GM18870 (cell line): ENCODE results near the gene POU2F1.

Experiments used
- ATAC-seq: cut with Tn5 transposase; IDR thresholded peaks from one replicate; pipeline ENCODE4 v1.9.1; 2021; ENCODE audit warnings: moderate library complexity; ENCODE audit not compliant: unreplicated experiment

Gene POU2F1

DNA sequence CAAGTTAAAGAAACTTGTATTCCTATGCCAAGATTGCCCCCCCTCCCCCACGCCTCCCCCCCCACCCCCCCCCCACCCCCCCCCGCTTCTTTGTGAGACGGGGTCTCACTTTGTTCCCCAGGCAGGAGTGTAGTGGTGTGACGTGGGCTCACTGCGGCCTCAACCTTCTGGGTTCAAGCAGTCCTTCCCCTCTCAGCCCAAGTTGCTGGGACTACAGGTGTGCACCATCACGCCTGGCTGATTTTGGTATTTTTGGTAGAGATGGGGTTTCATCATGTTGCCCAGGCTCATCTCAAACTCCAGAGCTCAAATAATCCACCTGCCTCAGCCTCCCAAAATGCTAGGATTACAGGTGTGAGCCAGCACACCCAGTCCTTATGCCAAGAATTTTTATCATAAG is 136.6 kb downstream of the POU2F1 start:
- ATAC-seq = no peak

DNA sequence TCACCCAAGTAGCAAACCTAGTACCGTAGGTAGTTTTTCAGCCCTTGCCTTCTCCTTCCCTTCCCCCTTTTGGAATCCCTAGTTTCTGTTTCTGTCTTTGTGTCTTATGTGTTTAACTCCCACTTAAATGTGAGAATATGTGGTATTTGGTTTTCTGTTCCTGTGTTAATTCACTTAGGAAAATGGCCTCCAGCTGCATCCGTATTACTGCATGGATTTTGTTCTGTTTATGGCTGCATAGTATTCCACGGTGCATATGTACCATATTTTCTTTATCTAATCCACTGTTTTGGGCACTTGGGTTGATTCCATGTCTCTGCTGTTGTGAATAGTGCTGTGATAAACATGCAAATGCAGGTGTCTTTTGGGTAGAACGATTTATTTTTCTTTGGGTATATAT is 138.6 kb downstream of the POU2F1 start:
- ATAC-seq = no peak

DNA sequence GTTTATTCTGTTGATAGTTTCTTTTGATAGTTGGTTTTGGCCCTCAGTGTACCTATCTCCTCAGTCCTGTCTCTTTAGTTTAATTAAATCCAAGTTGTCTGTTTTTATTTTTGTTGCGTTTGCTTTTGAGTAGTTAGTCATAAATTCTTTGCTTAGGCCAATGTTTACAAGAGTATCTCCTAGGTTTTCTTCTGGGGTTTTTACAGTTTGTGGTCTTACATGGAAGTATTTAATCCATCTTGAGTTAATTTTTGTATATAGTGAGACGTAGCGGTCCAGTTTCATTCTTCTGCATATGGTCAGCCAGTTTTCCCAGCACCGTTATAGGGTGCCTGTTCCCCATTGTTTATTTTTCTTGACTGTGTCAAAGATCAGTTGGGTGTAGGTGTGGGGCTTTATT is 139.4 kb downstream of the POU2F1 start:
- ATAC-seq = no peak

DNA sequence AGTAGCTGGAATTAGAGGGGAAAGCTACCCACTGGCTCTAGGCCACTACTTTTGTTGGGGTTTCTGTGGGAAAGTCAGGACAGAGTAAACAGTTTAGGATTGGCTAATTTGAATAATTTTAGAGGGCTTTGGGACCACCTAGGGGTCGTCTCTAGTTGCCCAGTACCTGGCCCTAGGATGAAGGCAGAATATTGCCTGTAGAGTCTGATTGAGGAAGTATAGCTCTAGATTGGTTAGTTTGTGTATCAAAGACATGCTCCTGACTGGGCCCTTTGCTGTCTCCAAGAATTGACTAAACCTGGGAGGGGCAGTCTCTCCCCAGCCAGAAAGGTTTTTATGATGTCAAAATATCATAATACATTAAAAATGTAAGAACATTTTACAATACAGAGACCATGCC is 142.0 kb downstream of the POU2F1 start:
- ATAC-seq = no peak

DNA sequence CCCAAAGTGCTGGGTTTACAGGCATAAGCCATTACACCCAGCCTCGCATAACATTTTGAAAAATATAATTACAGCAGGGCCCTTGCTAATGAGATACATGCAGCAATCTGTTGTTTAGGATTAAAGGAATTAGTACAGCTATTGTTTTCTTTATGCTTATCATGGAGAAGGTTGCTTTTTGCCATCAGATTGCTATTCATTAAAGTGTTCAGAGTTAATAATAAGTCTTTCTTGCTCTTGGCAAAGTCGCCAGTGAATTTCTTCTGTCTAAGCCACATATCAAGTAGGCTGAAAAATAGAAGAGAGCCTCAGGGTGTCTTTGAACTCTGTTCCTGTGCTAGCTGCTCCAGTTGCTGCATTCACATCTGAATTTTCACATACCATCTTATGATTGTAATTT is 144.1 kb downstream of the POU2F1 start:
- no peak for ATAC-seq

DNA sequence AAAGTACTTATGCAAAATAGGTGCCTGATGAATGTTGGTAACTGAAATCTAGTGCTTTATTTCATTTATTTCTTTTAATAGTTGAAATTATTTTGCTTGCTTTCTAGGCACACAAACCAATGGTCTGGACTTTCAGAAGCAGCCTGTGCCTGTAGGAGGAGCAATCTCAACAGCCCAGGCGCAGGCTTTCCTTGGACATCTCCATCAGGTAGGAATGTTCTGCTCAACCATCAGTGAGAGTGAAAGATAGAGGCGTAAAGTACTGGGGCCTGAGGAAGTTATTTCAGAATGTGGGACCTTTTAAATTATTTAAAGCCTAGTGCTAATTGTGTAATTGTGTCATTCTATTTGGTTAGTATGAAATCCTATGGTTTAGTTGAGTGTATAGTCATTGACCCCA is 144.7 kb downstream of the POU2F1 start:
- no peak for ATAC-seq

DNA sequence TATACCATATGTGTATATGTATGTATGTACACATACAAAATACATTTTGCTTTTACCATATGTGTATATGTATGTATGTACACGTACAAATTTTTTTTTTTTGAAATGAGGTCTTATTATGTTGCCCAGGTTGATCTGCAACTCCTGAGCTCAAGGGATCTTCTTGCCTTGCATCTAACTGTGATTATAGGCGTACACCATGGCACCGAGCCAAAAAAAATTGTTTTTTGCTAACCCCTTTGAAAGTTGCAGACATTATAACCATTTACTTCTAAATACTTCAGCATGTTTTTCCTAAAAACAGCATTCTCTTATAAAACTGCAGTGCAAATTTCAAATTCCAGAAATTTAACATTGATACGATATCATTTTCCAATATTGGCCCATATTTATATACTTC is 147.0 kb downstream of the POU2F1 start:
- ATAC-seq = no peak

DNA sequence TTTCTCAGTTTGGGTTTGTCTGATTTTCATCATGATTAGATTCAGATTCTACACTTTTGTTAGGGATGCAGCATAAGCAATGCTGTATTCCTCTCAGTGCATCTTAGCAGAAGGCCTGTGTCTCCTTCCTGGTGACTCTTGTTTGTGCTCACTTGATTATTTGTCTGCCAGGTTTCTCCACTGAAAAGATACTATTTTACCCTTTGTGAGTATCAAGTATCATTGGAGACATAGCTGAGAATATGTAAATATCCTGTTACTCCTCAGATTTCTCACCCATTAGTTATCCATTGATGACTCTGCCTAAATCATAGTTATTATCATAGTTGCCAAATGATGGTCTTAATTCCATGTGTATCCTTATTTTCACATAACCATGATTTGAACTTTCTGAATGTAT is 148.5 kb downstream of the POU2F1 start:
- no peak for ATAC-seq

DNA sequence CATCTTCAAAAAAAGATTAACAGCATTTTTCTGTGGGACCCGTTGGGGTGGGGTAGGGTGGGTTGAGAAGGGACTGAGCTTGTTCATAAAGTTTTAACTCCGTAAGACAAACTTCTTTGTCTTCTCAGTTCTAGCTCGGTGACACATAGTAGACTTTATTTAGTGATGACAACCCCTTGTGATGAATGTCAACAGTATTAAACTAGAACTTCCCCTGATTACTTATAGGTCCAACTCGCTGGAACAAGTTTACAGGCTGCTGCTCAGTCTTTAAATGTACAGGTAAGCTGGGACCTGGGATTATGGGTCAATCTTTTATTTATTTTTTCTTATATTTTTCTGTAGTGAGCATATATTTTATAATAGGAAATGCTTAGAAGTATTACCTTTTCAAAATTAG is 149.2 kb downstream of the POU2F1 start:
- no peak for ATAC-seq

DNA sequence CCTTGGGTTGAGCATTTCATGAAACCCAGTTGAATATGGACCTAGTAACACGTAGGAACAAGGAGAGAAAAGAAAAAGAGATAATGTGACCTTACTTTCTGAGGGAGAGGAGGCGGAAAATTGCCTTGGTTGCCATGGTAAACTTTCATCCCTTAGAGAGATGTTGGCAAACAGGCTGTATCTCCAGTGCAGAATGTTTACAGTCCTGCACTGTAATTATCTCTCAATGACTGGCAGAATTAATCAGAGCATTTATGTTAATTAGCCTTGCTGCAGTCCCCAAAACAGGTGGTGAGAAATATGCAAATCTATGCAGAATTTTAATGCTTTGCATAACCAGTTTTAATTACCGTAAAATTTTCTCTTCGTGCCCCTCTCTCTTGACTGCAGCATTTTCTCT is 150.3 kb downstream of the POU2F1 start:
- no peak for ATAC-seq

DNA sequence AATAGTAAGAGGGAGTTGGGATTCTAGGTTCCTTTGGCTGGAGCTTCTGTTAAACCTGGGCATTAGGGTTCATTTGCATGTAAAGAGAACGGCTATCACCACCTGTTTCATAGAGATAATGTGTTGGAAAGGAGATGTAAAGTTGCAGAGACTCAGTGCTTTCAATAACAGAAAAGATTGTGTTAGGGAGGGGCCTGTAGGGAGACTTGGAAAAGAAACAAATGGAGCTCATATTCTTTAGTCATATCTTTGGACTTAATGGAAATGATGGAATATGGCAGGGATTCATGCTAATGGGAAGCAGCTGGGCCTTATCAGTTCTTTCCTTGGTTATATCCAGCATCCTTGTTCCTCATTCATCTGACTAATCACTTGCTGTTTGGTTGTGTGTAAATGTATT is 152.7 kb downstream of the POU2F1 start:
- ATAC-seq = no peak

DNA sequence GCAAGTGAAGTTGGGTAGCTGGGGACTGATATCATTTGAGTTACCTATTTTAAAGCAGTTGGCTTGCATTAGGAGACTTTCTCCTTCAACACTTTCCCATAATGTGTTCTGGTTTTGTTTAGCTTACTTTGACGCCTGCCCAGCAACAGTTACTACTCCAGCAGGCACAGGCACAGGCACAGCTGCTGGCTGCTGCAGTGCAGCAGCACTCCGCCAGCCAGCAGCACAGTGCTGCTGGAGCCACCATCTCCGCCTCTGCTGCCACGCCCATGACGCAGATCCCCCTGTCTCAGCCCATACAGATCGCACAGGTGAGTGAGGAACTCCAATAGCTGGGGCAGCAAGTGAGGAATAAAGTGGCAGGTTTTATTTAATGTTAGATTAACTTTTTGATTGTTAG is 153.3 kb downstream of the POU2F1 start:
- no peak for ATAC-seq

DNA sequence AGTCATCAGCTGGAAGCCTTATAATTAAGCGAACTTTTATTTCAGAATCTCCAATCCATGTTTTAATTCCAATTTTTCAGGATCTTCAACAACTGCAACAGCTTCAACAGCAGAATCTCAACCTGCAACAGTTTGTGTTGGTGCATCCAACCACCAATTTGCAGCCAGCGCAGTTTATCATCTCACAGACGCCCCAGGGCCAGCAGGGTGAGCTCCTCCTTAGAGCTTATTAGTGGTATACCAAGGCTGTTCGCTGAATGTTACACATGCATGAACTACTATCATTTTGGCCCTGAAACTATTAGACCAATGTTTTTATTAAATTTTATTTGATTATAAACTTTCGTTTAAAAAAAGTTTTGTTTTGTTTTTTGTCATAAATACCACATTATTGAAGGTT is 155.3 kb downstream of the POU2F1 start:
- no peak for ATAC-seq

DNA sequence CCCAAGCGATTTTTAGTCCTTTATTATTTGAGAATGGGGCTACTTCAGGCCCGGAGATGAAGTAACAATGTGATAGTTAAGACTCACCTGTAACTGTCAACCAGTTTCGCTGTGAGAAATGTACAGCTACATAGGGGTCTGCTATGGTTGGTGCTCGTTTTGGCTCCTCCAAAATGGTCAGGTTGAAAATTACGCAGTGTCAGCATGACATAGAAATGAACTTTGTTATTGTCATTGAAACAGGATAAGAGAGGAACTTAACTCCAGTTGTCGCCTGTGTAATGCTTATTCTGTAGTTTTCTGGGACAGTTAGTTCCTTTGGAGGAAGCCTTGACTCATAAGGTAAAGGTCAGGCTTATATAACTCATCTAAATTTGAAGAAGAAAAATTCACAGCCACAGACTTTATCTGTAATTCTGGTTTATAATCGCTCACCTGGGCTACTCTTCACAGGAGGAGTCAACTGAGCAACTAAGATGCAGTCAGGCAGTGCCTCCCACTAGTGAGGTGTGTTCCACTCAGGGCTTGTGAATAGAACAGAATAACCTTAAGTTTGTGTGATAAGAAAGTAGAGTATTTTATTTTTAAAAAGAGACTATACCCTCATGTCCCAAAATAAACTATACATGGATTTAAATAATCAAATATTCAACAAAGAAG is 166.7 kb downstream of the POU2F1 start:
- ATAC-seq = no peak

DNA sequence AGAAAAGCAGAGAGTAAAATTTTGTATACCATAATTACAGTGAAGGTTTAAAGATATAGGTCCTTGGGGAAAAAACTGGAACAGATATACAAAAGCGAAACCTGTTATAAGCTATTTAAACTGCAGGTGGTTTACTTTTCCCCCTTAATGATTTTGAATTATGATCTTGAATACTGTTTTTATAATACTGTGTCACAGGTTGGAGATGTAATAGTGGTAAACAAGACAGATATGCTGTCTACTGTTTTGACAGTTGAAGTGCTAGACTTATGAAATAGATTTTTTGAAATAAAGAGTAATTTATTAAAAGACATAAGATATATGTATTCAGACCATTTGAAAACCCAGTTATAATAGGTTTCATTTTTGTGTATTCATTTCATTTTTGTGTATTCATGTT is 168.3 kb downstream of the POU2F1 start:
- no peak for ATAC-seq

DNA sequence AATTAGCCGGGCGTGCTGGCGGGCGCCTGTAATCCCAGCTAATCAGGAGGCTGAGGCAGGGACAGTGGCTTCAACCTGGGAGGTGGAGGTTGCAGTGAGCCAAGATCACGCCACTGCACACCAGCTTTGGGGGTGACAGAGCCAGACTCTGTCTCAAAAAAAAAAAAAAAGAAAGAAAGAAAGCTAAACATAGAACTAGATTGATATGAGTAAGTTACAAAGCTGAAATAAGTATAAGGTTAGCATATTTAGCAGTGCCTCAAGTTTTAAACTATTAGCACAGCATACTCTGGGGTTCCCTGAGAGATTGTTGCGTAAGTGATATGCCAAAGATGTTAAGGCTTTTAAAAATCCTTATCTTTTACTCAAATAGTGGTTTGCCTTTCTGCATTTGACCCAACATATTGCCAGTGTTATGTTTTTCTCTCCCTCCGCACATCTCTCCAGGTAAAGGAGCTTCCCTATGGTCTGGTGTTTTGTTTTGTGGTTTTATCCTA is 171.6 kb downstream of the POU2F1 start:
- ATAC-seq = no peak

DNA sequence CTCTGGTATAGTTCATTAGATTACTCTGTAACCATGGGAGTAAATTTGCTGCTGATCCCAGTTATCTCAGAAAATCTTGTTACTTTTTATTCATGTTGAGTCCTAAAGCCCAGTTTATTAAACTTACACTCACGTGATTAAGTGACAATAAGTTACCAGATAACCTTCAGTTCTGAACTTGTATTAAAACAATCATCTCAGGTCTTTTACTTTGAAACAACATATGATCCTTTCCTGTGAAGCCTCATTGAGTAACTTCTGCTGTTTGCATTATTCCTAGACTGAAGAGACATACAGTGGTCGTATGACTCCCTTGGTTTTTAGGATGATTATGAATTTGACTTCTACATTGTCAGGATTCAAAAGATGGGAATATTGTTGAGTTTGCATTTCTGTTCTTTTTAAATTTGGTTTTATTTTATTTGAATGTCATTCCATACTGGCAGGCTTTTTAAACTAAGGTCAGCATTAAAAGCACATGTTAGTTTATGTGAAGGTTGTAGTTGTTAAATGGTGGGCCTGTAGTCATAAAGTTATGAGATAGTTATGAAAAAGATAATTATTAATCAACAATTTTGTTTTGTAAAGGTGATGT is 179.8 kb downstream of the POU2F1 start:
- ATAC-seq = no peak

DNA sequence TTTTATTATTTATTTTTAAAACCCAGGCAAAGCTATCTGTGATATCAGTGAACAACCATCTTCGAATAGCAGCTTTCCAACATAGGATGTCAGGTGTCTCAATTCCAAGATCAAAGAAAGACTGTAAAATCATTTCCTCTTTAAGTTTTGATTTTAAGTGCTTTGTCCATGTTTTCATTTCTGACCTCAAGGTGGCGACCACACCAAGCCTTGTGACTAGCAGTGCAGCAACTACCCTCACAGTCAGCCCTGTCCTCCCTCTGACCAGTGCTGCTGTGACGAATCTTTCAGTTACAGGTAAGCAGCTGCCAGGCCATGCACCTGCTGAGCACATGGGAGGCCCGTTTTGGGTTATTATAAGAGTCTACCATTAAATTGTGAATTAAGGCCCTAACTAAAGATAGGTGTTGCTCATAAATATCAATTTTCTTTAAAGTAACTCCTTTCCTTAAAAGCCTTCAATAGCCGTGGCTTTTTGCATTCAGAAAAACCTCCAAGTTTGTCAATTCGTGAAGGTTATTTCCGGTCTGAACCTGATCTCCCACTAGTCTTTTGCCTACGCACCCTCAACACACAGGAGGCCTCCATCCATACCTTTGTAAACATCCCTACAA is 180.7 kb downstream of the POU2F1 start:
- no peak for ATAC-seq

DNA sequence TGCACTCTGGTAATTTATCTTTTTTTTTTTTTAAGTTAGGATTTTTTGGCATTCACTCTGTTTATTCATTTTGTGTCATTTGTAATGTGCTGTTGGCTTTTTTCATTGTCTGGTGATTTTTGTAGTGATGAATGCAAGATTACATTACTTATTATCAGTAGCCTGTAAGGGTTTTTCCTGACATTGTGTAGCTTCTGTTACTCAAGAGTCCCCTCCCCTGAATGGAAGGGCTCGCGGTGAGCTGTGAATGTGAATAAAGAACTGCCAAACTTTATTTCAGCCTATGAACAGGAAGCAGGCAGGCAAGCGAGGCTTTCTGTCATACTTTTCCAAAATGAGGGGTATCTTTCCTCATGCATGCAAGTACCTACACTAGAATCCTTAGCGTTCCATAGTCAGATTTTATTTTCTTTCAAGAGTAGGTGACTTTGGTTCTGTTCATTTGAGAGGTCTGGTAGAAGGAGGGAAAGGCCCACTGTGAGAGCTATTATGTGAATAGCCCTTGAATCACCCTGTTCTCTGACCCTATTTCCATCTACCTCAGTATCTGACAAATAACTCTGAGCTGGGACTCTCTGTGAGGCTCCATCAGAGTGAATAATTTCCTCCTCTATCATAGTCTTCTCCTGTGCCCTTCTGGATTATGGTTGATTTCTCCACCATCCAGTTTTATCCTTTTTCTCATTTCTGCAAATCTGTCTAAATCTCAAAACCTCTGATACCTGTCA is 183.6 kb downstream of the POU2F1 start:
- no peak for ATAC-seq

DNA sequence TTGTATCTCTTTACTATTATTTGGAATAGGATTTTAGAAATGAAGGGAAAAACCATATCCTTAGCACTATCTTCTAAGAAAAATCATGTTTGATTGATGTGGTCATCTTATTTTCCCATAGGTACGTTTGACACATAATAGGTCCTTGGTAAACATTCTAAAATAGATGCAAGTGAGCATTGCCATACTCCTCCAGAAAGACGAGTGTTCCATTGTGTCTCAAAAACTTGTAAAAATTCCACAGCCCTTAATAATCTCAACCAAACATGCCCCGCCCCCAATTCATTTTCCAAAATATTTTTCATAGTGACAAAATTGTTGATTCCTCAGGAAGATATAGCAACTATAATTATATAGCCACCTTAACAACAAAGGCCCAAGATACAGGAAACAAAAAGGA is 184.2 kb downstream of the POU2F1 start:
- ATAC-seq = no peak

DNA sequence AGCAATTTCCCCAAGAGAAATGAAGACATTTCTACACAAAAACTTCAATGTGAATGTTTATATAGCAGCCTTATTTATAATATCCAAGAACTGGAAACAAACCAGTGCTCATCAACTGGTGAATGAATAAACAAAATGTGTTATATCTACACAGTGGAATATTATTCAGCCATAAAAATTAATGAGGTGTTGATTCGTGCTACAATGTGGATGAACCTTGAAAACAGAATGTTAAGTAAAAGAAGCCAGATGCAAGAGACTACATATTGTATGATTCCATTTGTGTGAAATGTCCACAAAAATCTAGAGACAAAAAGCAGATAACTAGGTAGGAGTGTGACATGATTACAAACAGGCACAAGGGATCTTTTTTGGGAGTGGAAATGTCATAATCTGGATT is 187.7 kb downstream of the POU2F1 start:
- no peak for ATAC-seq

DNA sequence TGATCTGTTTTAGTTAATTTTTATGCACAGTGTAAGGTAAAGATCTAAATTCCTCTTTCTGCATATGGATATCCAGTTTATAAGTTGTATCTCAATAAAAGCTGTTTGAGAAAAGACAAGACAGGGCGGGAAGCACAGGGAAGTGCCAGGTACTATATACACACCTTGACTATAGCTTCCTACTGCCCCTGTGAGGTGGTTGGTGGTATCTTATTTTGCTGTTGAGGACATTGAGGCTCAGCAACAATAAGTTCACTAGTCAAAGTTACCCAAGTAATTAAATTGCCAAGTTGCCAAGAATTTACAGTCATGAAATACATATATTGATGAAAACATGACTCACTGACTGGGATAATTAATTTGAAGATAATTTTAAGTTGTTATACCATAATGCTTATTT is 188.5 kb downstream of the POU2F1 start:
- no peak for ATAC-seq
